OCI-LY7 (cell line): ENCODE data around the gene FITM1. TPM values are rescaled to one million over a fixed set of nuclear protein-coding genes. Genes with fewer than 3 reads are reported as not detected.

Experiments
- BruUV-seq: library from RNA; stranded (reverse); fragments of 400-500 nt; replicated peaks from 2 replicates; lab custom pipeline; 2021; lab: Mats Ljungman, UMichigan
- CTCF ChIA-PET: fragments of 300-600 bp; sonication (Branson Sonifier 250); formaldehyde crosslinking; loops from one replicate; lab custom pipeline; 2022; ENCODE audit warnings: antibody characterized with exemption; ENCODE audit not compliant: unreplicated experiment; lab: Charles Lee
- POLR2A ChIA-PET: fragments of 300-600 bp; sonication (Branson Sonifier 250); formaldehyde crosslinking; loops from one replicate; lab custom pipeline; 2022; ENCODE audit warnings: antibody characterized with exemption; lab: Charles Lee
- DNase-seq: peaks from one replicate; pipeline ENCODE4 v3.0.0-alpha.2; 2015; ENCODE audit warnings: low spot score
- H2AFZ ChIP-seq: fragments of 200-600 bp; sonication (generic), shearing (Covaris generic); 2 replicates; pipeline ENCODE4 v1.6.1; 2014; ENCODE audit warnings: mild to moderate bottlenecking, antibody characterized with exemption, low read length, moderate library complexity
- H3K27ac ChIP-seq: fragments of 200-600 bp; sonication (generic); 2 replicates; pipeline ENCODE4 v1.5.1; 2014; ENCODE audit warnings: mixed run types, low read depth, mild to moderate bottlenecking, moderate library complexity, low read length, inconsistent platforms; ENCODE audit not compliant: poor library complexity, severe bottlenecking
- H3K36me3 ChIP-seq: fragments of 200-600 bp; sonication (generic); 2 replicates; pipeline ENCODE4 v1.6.1; 2014; ENCODE audit warnings: mild to moderate bottlenecking, antibody characterized with exemption, low read length, moderate library complexity, mixed read lengths; ENCODE audit not compliant: insufficient read depth
- H3K4me1 ChIP-seq: fragments of 200-600 bp; sonication (generic); 2 replicates; pipeline ENCODE4 v1.5.1; 2014; ENCODE audit warnings: mild to moderate bottlenecking, low read length; ENCODE audit not compliant: insufficient read depth, poor library complexity, severe bottlenecking
- H3K4me2 ChIP-seq: fragments of 200-600 bp; sonication (generic); 2 replicates; pipeline ENCODE4 v1.6.1; 2014; ENCODE audit warnings: mild to moderate bottlenecking, low read length
- H3K4me3 ChIP-seq: fragments of 200-600 bp; sonication (generic); 2 replicates; pipeline ENCODE4 v1.5.1; 2014; ENCODE audit warnings: mild to moderate bottlenecking, low read depth, low read length; ENCODE audit not compliant: poor library complexity, severe bottlenecking
- H3K79me2 ChIP-seq: fragments of 200-600 bp; sonication (generic); 2 replicates; pipeline ENCODE4 v1.6.1; 2016; ENCODE audit warnings: low read depth, mild to moderate bottlenecking, low read length, moderate library complexity, mixed read lengths; ENCODE audit not compliant: insufficient read depth
- H3K9me2 ChIP-seq: fragments of 200-600 bp; sonication (generic); 2 replicates; pipeline ENCODE4 v1.6.1; 2016; ENCODE audit warnings: mild to moderate bottlenecking, low read length, mixed read lengths; ENCODE audit not compliant: insufficient read depth
- H3K9me3 ChIP-seq: fragments of 200-600 bp; sonication (generic); 2 replicates; pipeline ENCODE4 v1.6.1; 2014; ENCODE audit warnings: mild to moderate bottlenecking, mixed run types, low read length, mixed read lengths
- H4K20me1 ChIP-seq: fragments of 200-600 bp; sonication (generic); 2 replicates; pipeline ENCODE4 v1.6.1; 2014; ENCODE audit warnings: mild to moderate bottlenecking, antibody characterized with exemption, low read length, moderate library complexity, mixed read lengths; ENCODE audit not compliant: insufficient read depth
- CTCF ChIP-seq: fragments of 200-600 bp; sonication (generic); conservative IDR thresholded peaks from 2 replicates; pipeline ENCODE4 v1.5.1; 2014; ENCODE audit warnings: mild to moderate bottlenecking, antibody characterized with exemption, low read length, moderate library complexity, mixed read lengths
- EZH2phosphoT487 ChIP-seq: fragments of 200-600 bp; sonication (generic); IDR thresholded peaks from 2 replicates; pipeline ENCODE4 v1.6.1; 2018; ENCODE audit warnings: low read depth, borderline replicate concordance, mild to moderate bottlenecking, mixed run types, antibody characterized with exemption, low read length, moderate library complexity, mixed read lengths
- intact Hi-C: fragments of 100-400 bp; cut with micrococcal nuclease; formaldehyde crosslinking; loops from one replicate; pipeline ENCODE4 v1.10.0; 2022; ENCODE audit not compliant: unreplicated experiment
- total RNA-seq, 2 experiments: library from RNA; depleted of rRNA in 1 of 2; stranded (reverse); fragments of >200 nt in 1 of 2; shearing (Covaris generic) in 1 of 2; gene quantifications; 2 replicates each; pipeline ENCODE4 v1.2.3, GENCODE V29; 2014 to 2022

The FITM1 gene
- total RNA-seq, 2 experiments from 2014 or later, result 0.28 to 0.97 TPM

- Histone ChIP-seq H3K4me3 (peak overlapping the region; percentile 94), H3K27ac (peak overlapping the region; percentile 82), H3K9me2 (no peaks in the 10 kb centered on the region), H3K4me1 (peaks cover 25% of the 10 kb centered on the region), H2AFZ (peak overlapping the region; percentile 48; the same call in 1 of the 2 replicates), H3K79me2 (peaks cover 20% of the 10 kb centered on the region; the same call in 1 of the 2 replicates), H3K4me2 (peak overlapping the region; percentile 96), H4K20me1 (no peaks in the 10 kb centered on the region), H3K9me3 (no peaks in the 10 kb centered on the region), H3K36me3 (peaks cover 44% of the 10 kb centered on the region)
- DNase-seq, result peak; percentile 52
- TF ChIP-seq CTCF (no peak), EZH2phosphoT487 (no peak)
- CTCF ChIA-PET, result interaction anchor here (0.7 to 1.3 kb wide), 3 partner anchors 15 to 97 kb away, joined by 3 to 4 read pairs (median 3); partner anchors contain the start of genes IRF9 and TINF2
- intact Hi-C loops, result loop anchor here (1.0 to 10.0 kb wide), 4 partner anchors 52 to 841 kb away; partner anchors contain the start of genes BCL2L2, CHMP4A, PCK2 and PPP1R3E
- POLR2A ChIA-PET, result interaction anchor here (1.4 to 3.9 kb wide), 8 partner anchors 9 to 97 kb away, joined by 4 to 32 read pairs (median 12); partner anchors contain the start of genes DCAF11, IRF9, NRL and PCK2
- TSS peak; percentile 63 for BruUV-seq
Observed at GRCh38 chr14:24145690-24146452, 15.4 kb downstream of the FITM1 start.

- ChIA-PET POLR2A (interaction anchor here (0.8 to 3.9 kb wide), 12 partner anchors 9 to 125 kb away, joined by 3 to 32 read pairs (median 6); partner anchors contain the start of genes DCAF11, IPO4, IRF9 and NRL), CTCF (interaction anchor here (1.1 to 1.3 kb wide), 2 partner anchors 15 to 96 kb away, joined by 3 to 4 read pairs; partner anchors contain the start of genes IRF9 and TINF2)
- TF ChIP-seq EZH2phosphoT487 (no peak), CTCF (no peak)
- intact Hi-C loops, result loop anchor here (1.0 to 10.0 kb wide), 4 partner anchors 52 to 842 kb away; partner anchors contain the start of genes BCL2L2, CHMP4A, PCK2 and PPP1R3E
- Histone ChIP-seq H3K79me2 (peaks cover 19% of the 10 kb centered on the region; the same call in 1 of the 2 replicates), H2AFZ (peak within 1 kb of the TSS; percentile 76; the same call in 1 of the 2 replicates), H3K9me2 (no peaks in the 10 kb centered on the region), H4K20me1 (no peaks in the 10 kb centered on the region), H3K27ac (peak within 1 kb of the TSS; percentile 82), H3K4me1 (peaks cover 25% of the 10 kb centered on the region), H3K4me3 (peak within 1 kb of the TSS; percentile 94), H3K9me3 (no peaks in the 10 kb centered on the region), H3K36me3 (peaks cover 51% of the 10 kb centered on the region), H3K4me2 (peak within 1 kb of the TSS; percentile 96)
- BruUV-seq, result no TSS peak
- peak; percentile 97 for DNase-seq
Observed at GRCh38 chr14:24146453-24146977, 16.1 kb downstream of the FITM1 start, which contains the start of gene PSME2. Gene PSME2 (minus strand): TSS chr14:24146610. CDS start chr14:24146581, 29 bp downstream.
